ENCODE results near the gene NR3C2. TPM values are rescaled to one million over a fixed set of nuclear protein-coding genes. Genes with fewer than 3 reads are reported as not detected.

NR3C2 gene
- total RNA-seq, result 0.78 and 1.1 TPM in 2 replicates

GRCh38 chr4:148441986-148442831 lies at the start of gene NR3C2:
Gene NR3C2 (minus strand): TSS chr4:148442414.

